HG02840 (cell line): ENCODE results near the gene RRH.
"Not testable (repeated sequence)": the region's sequence is repeated elsewhere in the genome, so short reads cannot be mapped to it uniquely, and the experiment has no call there.

ENCODE experiments used
- ATAC-seq: cut with Tn5 transposase; IDR thresholded peaks from one replicate; pipeline ENCODE4 v1.9.1; 2021; ENCODE audit warnings: mild to moderate bottlenecking, moderate library complexity, moderate number of reproducible peaks; ENCODE audit not compliant: unreplicated experiment, low FRiP score

Gene RRH

DNA sequence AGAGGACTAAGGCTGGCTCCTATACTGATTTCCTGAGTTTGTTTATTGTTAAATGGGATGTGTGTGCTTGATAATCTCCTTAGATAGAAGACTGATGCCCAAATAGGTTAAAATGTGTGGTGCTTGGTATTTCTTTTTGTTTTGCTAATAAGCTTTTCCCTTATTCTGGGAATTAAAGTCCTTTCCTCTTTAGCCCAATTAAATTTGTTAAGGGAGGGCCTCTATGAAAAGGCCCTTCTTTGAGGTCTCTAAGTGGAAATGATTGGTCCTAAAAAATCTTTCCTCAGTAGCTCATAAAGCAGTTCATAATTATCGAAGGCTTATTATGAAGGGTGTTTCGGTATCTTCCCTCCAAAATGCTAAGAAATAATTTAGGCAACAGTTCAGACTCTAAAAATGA lies at the start of gene RRH:
Gene RRH, plus strand, starts transcription at position 301 of the 400 bp plus-strand sequence. Its CDS starts 56 bp downstream, at position 357.
- ATAC-seq: no peak

DNA sequence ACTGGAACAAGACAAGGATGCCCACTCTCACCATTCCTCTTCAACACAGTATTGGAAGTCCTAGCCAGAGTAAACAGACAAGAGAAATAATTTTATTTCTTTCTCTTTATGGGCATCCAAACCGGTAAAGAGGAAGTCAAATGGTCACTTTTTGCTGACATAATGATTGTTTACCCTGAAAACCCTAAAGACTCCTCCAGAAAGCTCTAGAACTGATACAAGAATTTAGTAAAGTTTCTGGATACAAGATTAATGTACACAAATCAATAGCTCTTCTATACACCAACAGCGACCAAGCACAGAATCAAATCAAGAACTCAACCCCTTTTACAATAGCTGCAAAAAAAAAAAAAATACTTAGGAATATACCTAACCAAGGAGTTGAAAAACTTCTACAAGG lies 45.7 kb upstream of the RRH start:
- ATAC-seq: not testable (repeated sequence)

GRCh38 chr4:109786846-109787245 lies 40.9 kb upstream of the RRH start:
- no peak for ATAC-seq

- ATAC-seq: no peak
These were observed 40.0 kb upstream of the RRH start for GRCh38 chr4:109787807-109788206.

GRCh38 chr4:109795059-109795458 lies 32.7 kb upstream of the RRH start:
- no peak for ATAC-seq

DNA sequence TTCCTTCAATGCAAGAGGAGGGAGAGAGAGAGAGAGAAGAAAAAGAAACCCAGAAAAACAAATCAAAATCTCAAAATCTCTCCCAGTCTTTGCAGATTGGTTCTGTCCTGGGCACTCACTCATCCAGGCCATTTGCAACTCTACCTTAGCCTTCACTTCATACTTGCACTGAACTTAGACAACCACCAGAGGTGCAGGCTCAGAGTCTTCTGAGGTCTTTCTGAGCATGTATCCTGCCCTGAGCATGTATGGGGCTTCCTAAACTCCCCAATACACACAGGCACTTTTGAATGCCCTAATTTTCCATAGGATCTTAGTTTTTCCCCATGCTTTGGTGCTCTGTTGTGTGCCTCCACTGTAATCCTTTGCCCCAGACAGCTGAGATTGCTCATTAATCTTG lies 28.9 kb upstream of the RRH start:
- ATAC-seq: no peak

GRCh38 chr4:109801099-109801789 lies 26.5 kb upstream of the RRH start:
- no peak for ATAC-seq

DNA sequence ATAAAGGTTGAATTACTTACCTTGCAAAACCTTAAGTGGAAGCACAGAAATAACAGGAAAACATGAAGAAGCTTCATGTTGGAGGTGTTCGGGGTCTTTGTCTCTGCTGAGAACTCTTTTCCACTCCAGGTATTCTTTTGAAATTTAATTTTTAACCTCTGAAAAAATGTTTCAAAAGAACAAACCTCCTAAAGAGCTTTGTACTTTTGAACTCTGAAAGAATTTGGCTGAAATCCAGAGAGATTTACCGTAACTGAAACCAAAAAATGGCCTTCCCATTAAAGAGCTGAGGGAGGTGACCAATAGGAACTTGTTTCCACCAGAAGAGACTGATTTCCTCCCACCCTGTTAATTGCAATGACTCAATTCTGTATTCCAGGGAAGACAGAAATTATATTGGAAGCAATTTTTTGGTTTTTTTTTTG lies 25.9 kb upstream of the RRH start, which contains the start of gene CFI:
Gene CFI, minus strand, starts transcription at position 105 of the 425 bp plus-strand sequence. Its CDS starts 28 bp downstream, at position 77.
- no peak for ATAC-seq

DNA sequence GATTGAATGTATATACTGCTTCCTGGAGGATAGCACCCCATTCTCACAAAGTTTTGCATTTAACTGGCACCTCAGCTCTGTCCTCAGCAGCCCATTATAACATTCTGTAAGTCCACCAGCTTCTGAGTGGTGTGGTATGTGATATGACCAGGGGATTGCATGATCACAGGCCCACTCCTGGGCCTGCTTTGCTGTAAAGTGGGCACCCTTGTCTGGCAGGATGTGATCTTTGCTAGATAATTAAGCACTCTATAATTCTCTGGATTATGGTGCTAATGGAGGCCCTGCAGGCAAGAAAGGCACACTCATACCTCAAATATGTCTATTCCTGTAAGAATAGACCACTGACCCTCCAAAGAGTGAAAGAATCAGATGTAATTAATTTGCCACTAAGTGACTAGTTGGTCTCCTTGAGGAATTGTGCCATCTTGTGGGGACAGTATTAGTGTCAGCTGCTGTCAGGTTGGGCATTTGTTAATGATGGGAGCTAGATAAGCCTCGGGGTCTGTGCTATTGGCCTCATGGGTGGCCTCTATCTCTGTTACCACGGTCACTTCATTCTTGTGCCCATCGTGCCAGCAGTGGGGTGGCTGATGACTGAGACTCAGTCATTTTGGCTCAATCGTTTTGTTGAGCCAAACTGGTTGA lies 23.7 kb upstream of the RRH start:
- no peak for ATAC-seq

DNA sequence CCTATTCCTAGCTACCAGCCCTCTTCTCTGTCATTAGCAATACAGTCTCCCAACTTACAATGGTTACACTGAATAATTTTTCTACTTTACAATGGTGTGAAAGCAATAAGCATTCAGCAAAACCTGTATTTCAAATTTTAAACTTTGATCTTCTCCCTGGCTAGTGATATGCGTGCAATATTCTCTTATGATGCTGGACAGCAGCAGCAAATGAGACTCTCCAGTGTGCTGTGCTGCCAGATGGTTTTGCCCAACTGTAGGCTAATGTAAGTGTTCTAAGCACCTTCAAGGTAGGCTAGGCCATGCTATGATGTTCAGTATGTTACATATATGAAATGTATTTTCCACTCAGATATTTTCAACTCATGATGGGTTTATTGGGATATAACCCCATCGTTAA lies 18.1 kb upstream of the RRH start:
- ATAC-seq: no peak

- ATAC-seq: no peak
These were observed 17.0 kb upstream of the RRH start for GRCh38 chr4:109810552-109811387.

- ATAC-seq: no peak
These were observed 16.1 kb upstream of the RRH start for GRCh38 chr4:109811707-109812106.

DNA sequence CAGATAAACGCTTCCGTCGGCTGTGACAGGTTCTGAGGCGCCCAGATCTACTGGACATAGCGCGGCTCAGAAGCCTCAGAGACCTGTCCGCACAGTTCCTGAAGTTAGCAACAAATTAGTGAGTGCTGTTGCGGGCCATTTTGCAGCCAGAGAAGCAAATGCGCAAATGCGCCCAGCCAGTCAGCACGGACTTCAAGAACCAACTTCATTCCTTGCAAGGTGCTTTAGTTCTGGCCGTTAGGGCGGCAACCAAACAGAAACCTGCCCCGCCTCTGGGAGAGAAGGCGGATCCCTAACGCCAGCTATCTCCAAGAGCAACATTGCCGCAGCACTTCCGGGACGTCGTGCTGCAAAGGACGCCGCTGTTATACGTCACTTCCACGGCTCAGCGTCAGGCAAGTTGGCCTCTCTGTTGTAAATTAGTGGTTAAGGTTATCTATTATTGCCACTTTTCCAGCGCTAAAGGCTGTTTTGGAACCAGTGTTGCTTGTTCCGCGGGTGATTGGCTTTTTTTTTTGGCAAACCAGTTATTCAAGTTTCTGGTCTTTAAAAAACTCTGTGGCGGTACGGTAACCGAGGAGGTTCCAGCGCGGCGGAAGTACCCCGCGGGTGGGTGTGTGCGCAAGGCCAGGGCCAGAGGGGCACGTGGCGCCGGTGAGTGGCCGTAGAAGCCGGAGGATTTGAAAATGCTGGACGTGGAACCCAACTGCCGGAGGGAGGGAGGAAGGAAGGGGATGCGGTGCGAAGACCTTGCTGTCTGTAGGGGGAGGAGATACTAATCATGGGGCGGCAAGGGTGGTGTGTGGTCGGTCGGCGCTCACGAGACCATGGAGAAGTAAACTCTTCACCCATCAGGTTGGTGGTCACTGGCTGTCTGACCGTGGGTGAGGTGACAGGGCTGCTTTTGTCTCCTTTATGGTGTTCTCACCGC lies 12.4 kb upstream of the RRH start, which contains the start of gene GAR1:
Gene GAR1, plus strand, starts transcription at position 612 of the 931 bp plus-strand sequence. CDS start 403 bp downstream, outside the sequence.
- ATAC-seq: peak; percentile 100

DNA sequence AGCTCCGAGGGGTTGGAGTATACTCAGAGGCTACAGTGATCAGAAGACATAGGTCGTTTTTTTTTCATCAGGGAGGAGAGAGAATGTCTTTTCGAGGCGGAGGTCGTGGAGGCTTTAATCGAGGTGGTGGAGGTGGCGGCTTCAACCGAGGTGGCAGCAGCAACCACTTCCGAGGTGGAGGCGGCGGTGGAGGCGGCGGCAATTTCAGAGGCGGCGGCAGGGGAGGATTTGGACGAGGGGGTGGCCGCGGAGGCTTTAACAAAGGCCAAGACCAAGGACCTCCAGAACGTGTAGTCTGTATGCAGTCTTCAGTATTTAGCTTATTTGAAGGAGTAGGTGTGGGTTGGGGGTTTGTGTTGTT lies 11.7 kb upstream of the RRH start:
- no peak for ATAC-seq

GRCh38 chr4:109816894-109817293 lies 10.9 kb upstream of the RRH start:
- ATAC-seq: no peak

- ATAC-seq: no peak
These were observed 9.5 kb upstream of the RRH start for GRCh38 chr4:109818268-109818667.

- no peak for ATAC-seq
These were observed 7.2 kb upstream of the RRH start for GRCh38 chr4:109820563-109820962.

GRCh38 chr4:109821185-109821584 lies 6.6 kb upstream of the RRH start:
- ATAC-seq: no peak

DNA sequence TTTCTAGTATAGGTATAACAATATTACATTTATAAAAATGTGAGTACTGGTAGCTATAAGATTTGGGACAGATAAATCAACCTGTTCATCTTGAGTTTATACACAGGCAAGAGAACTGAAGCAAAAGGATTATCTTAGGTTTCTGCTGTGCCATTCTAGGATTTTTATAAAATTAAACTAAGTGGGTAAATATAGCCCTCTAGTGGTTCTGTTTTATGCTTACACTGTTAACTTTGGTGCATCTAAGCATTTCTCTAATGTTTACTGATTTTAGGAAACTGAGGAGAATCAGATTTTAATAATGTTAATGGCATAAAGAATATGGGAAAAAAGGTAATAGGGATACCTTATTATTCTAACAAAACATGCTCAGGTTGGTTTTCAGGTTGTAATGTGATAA lies 1.1 kb upstream of the RRH start:
- peak; percentile 60 for ATAC-seq

DNA sequence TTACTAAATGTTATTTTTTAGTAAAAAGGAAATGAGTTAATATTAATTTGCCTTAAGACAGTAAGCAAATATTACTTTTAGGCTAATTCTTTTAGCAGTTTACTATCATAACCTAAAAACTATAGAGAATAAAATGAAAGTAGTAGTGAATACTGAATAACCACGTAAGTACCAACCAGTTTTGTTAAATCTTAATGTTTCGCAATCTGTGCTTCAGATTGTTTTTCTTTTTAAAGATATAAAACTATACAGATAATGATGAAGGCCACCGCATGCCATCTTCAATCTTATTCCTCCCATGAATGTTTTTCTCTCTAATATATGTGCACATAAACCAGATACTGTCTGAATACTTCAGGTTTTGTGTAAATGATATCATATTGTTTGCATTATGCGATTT lies 6.0 kb downstream of the RRH start:
- ATAC-seq: no peak
